Gastroesophageal sphincter (tissue), 4 donors: ENCODE data around the gene KRTAP10-2. TPM values are rescaled to one million over a fixed set of nuclear protein-coding genes. Genes with fewer than 3 reads are reported as not detected.

Experiments
- ATAC-seq: fragments of 150-250 bp; one replicate; pipeline ENCODE4 v1.9.1; 2016; ENCODE audit warnings: mild to moderate bottlenecking, moderate library complexity
- H3K27ac ChIP-seq, 4 donors: fragments of 200-600 bp; sonication (generic) in 3 of 4; 1 replicate in 3 of 4; 2 replicates in 1 of 4; pipeline ENCODE4 v1.5.1; 2016 to 2019
- H3K27me3 ChIP-seq: fragments of 200-600 bp; sonication (generic); one replicate; pipeline ENCODE4 v1.5.1; 2019
- H3K36me3 ChIP-seq, 2 donors: fragments of 200-600 bp; sonication (generic); one replicate each; pipeline ENCODE4 v1.5.1; 2019; ENCODE audit warnings: control low read depth in 1 of 2
- H3K4me1 ChIP-seq, 3 donors: fragments of 200-600 bp; sonication (generic); 1 replicate in 2 of 3; 2 replicates in 1 of 3; pipeline ENCODE4 v1.5.1; 2016 to 2019; ENCODE audit warnings: control low read depth in 2 of 3
- H3K4me3 ChIP-seq, 2 donors: fragments of 200-600 bp; sonication (generic); one replicate each; pipeline ENCODE4 v1.5.1; 2019; ENCODE audit warnings: mild to moderate bottlenecking in 1 of 2, moderate library complexity in 1 of 2
- H3K9me3 ChIP-seq, 3 donors: fragments of 200-600 bp; sonication (generic); one replicate each; pipeline ENCODE4 v1.5.1; 2017 to 2019; ENCODE audit warnings: control low read depth in 2 of 3
- CTCF ChIP-seq, 4 experiments: fragments of 200-600 bp in 2 of 4; fragments of 450-650 bp in 2 of 4; sonication (generic) in 1 of 4; IDR thresholded peaks; one replicate each; pipeline ENCODE4 v1.5.1; 2017 to 2019; ENCODE audit warnings: antibody characterized with exemption in 4 of 4, mild to moderate bottlenecking in 2 of 4, moderate library complexity in 2 of 4
- EP300 ChIP-seq: sonication (generic); formaldehyde crosslinking; IDR thresholded peaks from one replicate; pipeline ENCODE4 v1.6.1; 2017; ENCODE audit warnings: antibody characterized with exemption, mild to moderate bottlenecking
- POLR2A ChIP-seq, 2 donors: fragments of 450-650 bp; IDR thresholded peaks; one replicate each; pipeline ENCODE4 v1.6.1; 2017; ENCODE audit warnings: antibody characterized with exemption in 2 of 2, mild to moderate bottlenecking in 2 of 2, moderate library complexity in 1 of 2
- POLR2AphosphoS5 ChIP-seq: sonication (generic); formaldehyde crosslinking; IDR thresholded peaks from one replicate; pipeline ENCODE4 v1.6.1; 2017; ENCODE audit warnings: antibody characterized with exemption
- WGBS, 2 donors: methylation state at CpG; one replicate each; pipeline ENCODE4 v1.1.5; 2018; ENCODE audit warnings: low coverage in 1 of 2; 5-methylcytosine and 5-hydroxymethylcytosine counted together
- total RNA-seq, 4 donors: library from RNA; depleted of rRNA; stranded (reverse); fragments of >200 nt; gene quantifications; one replicate each; pipeline ENCODE4 v1.1.0, GENCODE V29; 2016

The KRTAP10-2 gene
- total RNA-seq, 4 donors from 2014 or later: not detected

- Histone ChIP-seq H3K27ac (no peak overlapping the region), H3K9me3 (peaks cover 0 to 29% (median 0%) of the 10 kb centered on the region in 3 donors), H3K4me3 (no peak overlapping the region), H3K36me3 (no peaks in the 10 kb centered on the region), H3K27me3 (peaks cover 73% of the 10 kb centered on the region), H3K4me1 (no peaks in the 10 kb centered on the region)
- TF ChIP-seq POLR2AphosphoS5: no peak
- TF ChIP-seq EP300: no peak
- TF ChIP-seq CTCF (IDR thresholded peaks at IDR 0.05): no peak
- no peak for TF ChIP-seq POLR2A (IDR thresholded peaks at IDR 0.05)
- WGBS, 2 donors: 87 to 93% methylated on average over 16 to 19 of the region's 40 CpGs
- no peak for ATAC-seq
Measured at GRCh38 chr21:44571844-44572782, 20.8 kb upstream of the KRTAP10-2 start.

GRCh38 chr21:44571296-44571695 lies 20.0 kb upstream of the KRTAP10-2 start:
- Histone ChIP-seq H3K27ac (no peak overlapping the region), H3K4me3 (no peak overlapping the region), H3K27me3 (peaks cover 65% of the 10 kb centered on the region), H3K9me3 (peaks cover 0 to 21% (median 0%) of the 10 kb centered on the region in 3 donors), H3K4me1 (no peaks in the 10 kb centered on the region), H3K36me3 (no peaks in the 10 kb centered on the region)
- no peak for ATAC-seq
- WGBS, 2 donors: 0 to 97% methylated on average over 1 to 3 of the region's 4 CpGs
- TF ChIP-seq POLR2AphosphoS5: no peak
- no peak for TF ChIP-seq POLR2A (IDR thresholded peaks at IDR 0.05)
- no peak for TF ChIP-seq EP300
- TF ChIP-seq CTCF (IDR thresholded peaks at IDR 0.05): no peak

- Histone ChIP-seq H3K4me3 (no peak overlapping the region), H3K27ac (no peak overlapping the region), H3K4me1 (no peaks in the 10 kb centered on the region), H3K36me3 (no peaks in the 10 kb centered on the region), H3K27me3 (peaks cover 53% of the 10 kb centered on the region), H3K9me3 (peaks cover 0 to 10% (median 0%) of the 10 kb centered on the region in 3 donors)
- ATAC-seq: no peak
- TF ChIP-seq POLR2A (IDR thresholded peaks at IDR 0.05) (no peak), CTCF (IDR thresholded peaks at IDR 0.05) (no peak), POLR2AphosphoS5 (no peak), EP300 (no peak)
- 80% methylated on average over 1 of the region's 12 CpGs; no CpG with 5 or more reads in 1 of the 2 donors for WGBS, 2 donors
Measured at GRCh38 chr21:44569861-44570517, 18.7 kb upstream of the KRTAP10-2 start.

GRCh38 chr21:44568667-44569556 lies 17.6 kb upstream of the KRTAP10-2 start:
- Histone ChIP-seq H3K27me3 (peaks cover 44% of the 10 kb centered on the region), H3K4me1 (no peaks in the 10 kb centered on the region), H3K27ac (no peak overlapping the region), H3K9me3 (peaks cover 0 to 10% (median 0%) of the 10 kb centered on the region in 3 donors), H3K4me3 (no peak overlapping the region), H3K36me3 (no peaks in the 10 kb centered on the region)
- WGBS, 2 donors: 85 to 90% methylated on average over 4 to 5 of the region's 27 CpGs
- no peak for TF ChIP-seq CTCF (IDR thresholded peaks at IDR 0.05)
- TF ChIP-seq EP300: no peak
- TF ChIP-seq POLR2AphosphoS5: no peak
- no peak for TF ChIP-seq POLR2A (IDR thresholded peaks at IDR 0.05)
- no peak for ATAC-seq
